ENCODE results near the gene LDAH. TPM values are rescaled to one million over a fixed set of nuclear protein-coding genes. Genes with fewer than 3 reads are reported as not detected.

The LDAH gene
- total RNA-seq, 4 donors from 2014 or later, result 7.5 to 58.5 (median 15.2) TPM

DNA sequence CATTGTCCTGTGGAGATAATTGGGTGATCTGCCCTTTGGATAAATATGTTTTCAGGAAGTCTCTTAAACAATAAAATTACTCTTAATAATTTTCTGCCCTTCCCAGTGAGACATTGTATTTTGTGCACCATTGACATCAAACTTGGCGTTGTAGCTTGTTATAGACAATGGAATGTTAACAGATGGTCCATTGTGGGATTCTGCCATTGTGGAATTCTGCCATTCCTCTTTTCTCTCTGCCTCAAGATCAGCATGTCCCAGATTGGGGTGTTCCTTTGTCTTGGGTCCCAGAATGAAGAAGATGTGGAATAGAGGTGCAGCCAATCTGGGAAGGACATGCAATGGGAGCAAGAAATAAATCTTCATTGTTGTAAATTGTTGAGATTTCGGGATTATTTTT is 15.1 kb upstream of the LDAH start:
- intact Hi-C loops (cut with DNase I; ENCODE audit: low total_unique reads), result no loop called here
- 83 to 86% methylated on average over 1 to 2 of the region's 2 CpGs for WGBS, 2 donors (ENCODE audit: low coverage in 1 of 2)
- H3K27me3 ChIP-seq, result peaks cover 27% of the 10 kb centered on the region
- in situ Hi-C loops (cut with MboI; ENCODE audit: low pct_ligation_motif_present in 1 of 4, low pct_unique_long_range_greater_than_20kb in 1 of 4, low sequenced_read_pairs in 3 of 4), result no loop called here
- no peaks in the 10 kb centered on the region for H3K36me3 ChIP-seq
- no peaks in the 10 kb centered on the region for H3K4me1 ChIP-seq
- no peak overlapping the region for H3K27ac ChIP-seq
- peaks cover 0 to 3% of the 10 kb centered on the region in 2 donors for H3K9me3 ChIP-seq
- no peak for DNase-seq
- no peak overlapping the region for H3K4me3 ChIP-seq
- TF ChIP-seq EP300 (IDR thresholded peaks at IDR 0.05; ENCODE audit: low read depth) (no peak), POLR2A (IDR thresholded peaks at IDR 0.05) (no peak)

DNA sequence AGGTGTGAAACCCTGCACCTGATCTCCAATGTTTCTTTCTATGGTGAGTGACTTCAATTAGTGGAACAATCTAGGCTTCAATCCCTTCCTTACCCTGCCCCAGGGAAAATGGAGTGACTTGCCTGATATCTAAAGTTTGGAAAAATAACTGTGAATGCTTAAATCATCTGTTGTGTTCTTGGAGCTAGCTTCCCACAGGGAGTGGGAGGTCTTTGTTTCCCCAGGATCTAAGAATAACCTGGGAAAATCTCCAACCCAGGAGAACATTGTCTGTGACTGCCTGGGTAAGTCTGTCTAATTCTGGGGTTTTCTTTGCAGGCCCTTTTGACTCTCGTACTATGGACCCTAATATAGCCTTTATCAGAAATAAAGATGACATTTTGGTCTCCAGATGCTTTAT is 13.6 kb upstream of the LDAH start:
- intact Hi-C loops (cut with DNase I; ENCODE audit: low total_unique reads), result no loop called here
- peaks cover 0 to 3% of the 10 kb centered on the region in 2 donors for H3K9me3 ChIP-seq

DNA sequence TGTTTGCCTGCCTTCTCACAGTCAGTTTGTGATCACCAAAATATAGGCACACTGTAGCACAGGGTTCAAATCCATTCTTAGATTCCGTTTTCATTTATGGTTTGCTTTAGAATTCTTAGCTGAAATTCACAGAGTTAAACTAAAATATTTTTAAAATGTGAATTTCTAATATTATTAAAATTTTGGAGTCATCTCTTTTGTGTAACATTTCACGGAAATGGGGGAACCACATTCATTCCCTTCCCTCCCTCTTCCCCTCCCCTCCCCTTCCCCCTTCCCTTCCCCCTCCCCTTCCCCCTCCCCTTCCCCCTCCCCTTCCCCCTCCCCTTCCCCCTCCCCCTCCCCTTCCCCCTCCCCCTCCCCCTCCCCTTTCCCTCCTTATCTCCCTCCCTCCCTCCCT is 11.4 kb upstream of the LDAH start:
- 68 to 70% methylated on average over 2 of the region's 2 CpGs for WGBS, 2 donors (ENCODE audit: low coverage in 1 of 2)
- in situ Hi-C loops (cut with MboI; ENCODE audit: low pct_ligation_motif_present in 1 of 4, low pct_unique_long_range_greater_than_20kb in 1 of 4, low sequenced_read_pairs in 3 of 4), result no loop called here
- H3K4me3 ChIP-seq, result no peak overlapping the region

More for the DNA sequence above, 13.6 kb upstream of the LDAH start:
- H3K27me3 ChIP-seq, result peaks cover 38% of the 10 kb centered on the region
- WGBS, 2 donors (ENCODE audit: low coverage in 1 of 2), result 55 to 100% methylated on average over 1 of the region's 1 CpG
- H3K36me3 ChIP-seq, result no peaks in the 10 kb centered on the region
- H3K4me3 ChIP-seq, result no peak overlapping the region
- no peak for TF ChIP-seq EP300 (IDR thresholded peaks at IDR 0.05; ENCODE audit: low read depth)
- TF ChIP-seq POLR2AphosphoS5 (IDR thresholded peaks at IDR 0.05), result no peak
- TF ChIP-seq POLR2A (IDR thresholded peaks at IDR 0.05), result no peak
- TF ChIP-seq, protein P1, sequence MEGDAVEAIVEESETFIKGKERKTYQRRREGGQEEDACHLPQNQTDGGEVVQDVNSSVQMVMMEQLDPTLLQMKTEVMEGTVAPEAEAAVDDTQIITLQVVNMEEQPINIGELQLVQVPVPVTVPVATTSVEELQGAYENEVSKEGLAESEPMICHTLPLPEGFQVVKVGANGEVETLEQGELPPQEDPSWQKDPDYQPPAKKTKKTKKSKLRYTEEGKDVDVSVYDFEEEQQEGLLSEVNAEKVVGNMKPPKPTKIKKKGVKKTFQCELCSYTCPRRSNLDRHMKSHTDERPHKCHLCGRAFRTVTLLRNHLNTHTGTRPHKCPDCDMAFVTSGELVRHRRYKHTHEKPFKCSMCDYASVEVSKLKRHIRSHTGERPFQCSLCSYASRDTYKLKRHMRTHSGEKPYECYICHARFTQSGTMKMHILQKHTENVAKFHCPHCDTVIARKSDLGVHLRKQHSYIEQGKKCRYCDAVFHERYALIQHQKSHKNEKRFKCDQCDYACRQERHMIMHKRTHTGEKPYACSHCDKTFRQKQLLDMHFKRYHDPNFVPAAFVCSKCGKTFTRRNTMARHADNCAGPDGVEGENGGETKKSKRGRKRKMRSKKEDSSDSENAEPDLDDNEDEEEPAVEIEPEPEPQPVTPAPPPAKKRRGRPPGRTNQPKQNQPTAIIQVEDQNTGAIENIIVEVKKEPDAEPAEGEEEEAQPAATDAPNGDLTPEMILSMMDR (IDR thresholded peaks at IDR 0.05), result no peak
- no peak for DNase-seq
- H3K27ac ChIP-seq, result no peak overlapping the region
- no peaks in the 10 kb centered on the region for H3K4me1 ChIP-seq
- in situ Hi-C loops (cut with MboI; ENCODE audit: low pct_ligation_motif_present in 1 of 4, low pct_unique_long_range_greater_than_20kb in 1 of 4, low sequenced_read_pairs in 3 of 4), result no loop called here

DNA sequence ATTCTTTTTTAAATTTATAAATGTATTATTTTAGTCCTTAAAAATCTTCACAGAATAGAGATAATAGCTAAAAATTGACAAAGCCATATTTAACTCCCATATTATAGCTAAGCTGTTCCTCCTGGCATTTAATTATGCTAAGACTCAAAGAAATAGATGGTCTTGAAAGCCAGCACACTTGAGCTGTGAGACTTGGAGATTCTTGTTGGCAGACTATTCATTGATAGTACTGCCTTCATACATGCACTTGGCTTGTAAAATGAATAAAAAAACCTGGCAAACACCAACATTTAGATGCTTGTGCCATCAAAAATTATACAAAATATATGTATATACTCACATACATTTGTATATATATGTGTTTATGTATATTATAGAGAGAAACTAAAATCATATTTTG is 9.7 kb upstream of the LDAH start:
- peaks cover 35% of the 10 kb centered on the region for H3K27me3 ChIP-seq
- intact Hi-C loops (cut with DNase I; ENCODE audit: low total_unique reads), result no loop called here
- in situ Hi-C loops (cut with MboI; ENCODE audit: low pct_ligation_motif_present in 1 of 4, low pct_unique_long_range_greater_than_20kb in 1 of 4, low sequenced_read_pairs in 3 of 4), result no loop called here
- H3K4me1 ChIP-seq, result no peaks in the 10 kb centered on the region
- H3K4me3 ChIP-seq, result no peak overlapping the region
- H3K36me3 ChIP-seq, result no peaks in the 10 kb centered on the region
- TF ChIP-seq POLR2A (IDR thresholded peaks at IDR 0.05), result no peak
- no peak for TF ChIP-seq POLR2AphosphoS5 (IDR thresholded peaks at IDR 0.05)
- TF ChIP-seq EP300 (IDR thresholded peaks at IDR 0.05; ENCODE audit: low read depth), result no peak
- TF ChIP-seq, protein P1 (IDR thresholded peaks at IDR 0.05), result no peak
- H3K9me3 ChIP-seq, result no peaks in the 10 kb centered on the region
- no peak for DNase-seq
- no peak overlapping the region for H3K27ac ChIP-seq

More for the DNA sequence above, 11.4 kb upstream of the LDAH start:
- no peaks in the 10 kb centered on the region for H3K36me3 ChIP-seq
- no peak overlapping the region for H3K27ac ChIP-seq
- peaks cover 0 to 3% of the 10 kb centered on the region in 2 donors for H3K9me3 ChIP-seq
- no peak for DNase-seq
- H3K4me1 ChIP-seq, result no peaks in the 10 kb centered on the region
- H3K27me3 ChIP-seq, result peaks cover 43% of the 10 kb centered on the region
- intact Hi-C loops (cut with DNase I; ENCODE audit: low total_unique reads), result no loop called here
- TF ChIP-seq EP300 (IDR thresholded peaks at IDR 0.05; ENCODE audit: low read depth) (no peak), POLR2A (IDR thresholded peaks at IDR 0.05) (no peak), POLR2AphosphoS5 (IDR thresholded peaks at IDR 0.05) (no peak)
- TF ChIP-seq, protein P1 (IDR thresholded peaks at IDR 0.05), result no peak

DNA sequence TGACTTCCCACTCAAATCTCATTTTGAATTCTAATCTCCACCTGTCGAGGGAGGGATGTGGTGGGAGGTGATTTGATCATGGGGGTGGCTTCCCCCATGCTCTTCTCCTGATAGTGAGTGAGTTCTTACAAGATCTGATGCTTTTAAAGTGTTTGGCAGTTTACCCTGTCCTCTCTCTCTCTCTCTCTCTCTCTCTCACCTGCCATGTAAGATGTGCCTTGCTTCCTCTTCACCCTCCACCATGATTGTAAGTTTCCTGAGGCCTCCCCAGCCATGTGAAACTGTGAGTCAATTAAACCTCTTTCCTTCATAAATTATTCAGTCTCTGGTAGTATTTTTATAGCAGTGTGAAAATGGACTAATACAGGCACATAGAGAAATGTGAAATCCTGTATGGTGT is 7.0 kb upstream of the LDAH start:
- in situ Hi-C loops (cut with MboI; ENCODE audit: low pct_ligation_motif_present in 1 of 4, low pct_unique_long_range_greater_than_20kb in 1 of 4, low sequenced_read_pairs in 3 of 4) (no loop called here), intact Hi-C loops (cut with DNase I; ENCODE audit: low total_unique reads) (loop anchor here (10.0 kb wide), 1 partner anchor 135 kb away; no protein-coding TSS in a partner anchor)
- Histone ChIP-seq H3K36me3 (no peaks in the 10 kb centered on the region), H3K27me3 (peaks cover 25% of the 10 kb centered on the region), H3K9me3 (no peaks in the 10 kb centered on the region), H3K27ac (no peak overlapping the region), H3K4me3 (no peak overlapping the region), H3K4me1 (no peaks in the 10 kb centered on the region)
- 7 to 60% methylated on average over 1 of the region's 1 CpG for WGBS, 2 donors (ENCODE audit: low coverage in 1 of 2)
- TF ChIP-seq, protein P1 (IDR thresholded peaks at IDR 0.05), result no peak
- TF ChIP-seq POLR2AphosphoS5 (IDR thresholded peaks at IDR 0.05) (no peak), EP300 (IDR thresholded peaks at IDR 0.05; ENCODE audit: low read depth) (no peak), POLR2A (IDR thresholded peaks at IDR 0.05) (no peak)
- no peak for DNase-seq
